Muscle of leg (tissue), 11 donors: ENCODE results near the gene NTF3. TPM values are rescaled to one million over a fixed set of nuclear protein-coding genes. Genes with fewer than 3 reads are reported as not detected.

Experiments
- DNase-seq: peaks from one replicate; pipeline ENCODE4 v3.0.0; 2013
- H3K27ac ChIP-seq: one replicate; pipeline ENCODE4 v1.5.1; 2013; ENCODE audit warnings: mild to moderate bottlenecking, low read length, control low read depth
- H3K27me3 ChIP-seq: one replicate; pipeline ENCODE4 v1.6.1; 2013; ENCODE audit warnings: low read length; ENCODE audit not compliant: control insufficient read depth, insufficient read depth
- H3K36me3 ChIP-seq: one replicate; pipeline ENCODE4 v1.6.1; 2013; ENCODE audit warnings: low read length; ENCODE audit not compliant: control insufficient read depth, insufficient read depth
- H3K4me1 ChIP-seq: one replicate; pipeline ENCODE4 v1.6.1; 2013; ENCODE audit warnings: low read length; ENCODE audit not compliant: control insufficient read depth, insufficient read depth
- H3K4me3 ChIP-seq: one replicate; pipeline ENCODE4 v1.5.1; 2013; ENCODE audit warnings: low read length, control low read depth
- H3K9me3 ChIP-seq: replicated peaks from 2 replicates; pipeline ENCODE4 v1.6.1; 2013; ENCODE audit warnings: low read depth, low read length; ENCODE audit not compliant: control insufficient read depth
- WGBS: methylation state at CpG from one replicate; pipeline ENCODE4 v1.1.5; 2013; ENCODE audit warnings: missing lambda C conversion rate; ENCODE audit not compliant: insufficient coverage; 5-methylcytosine and 5-hydroxymethylcytosine counted together
- polyA plus RNA-seq, 8 donors: library from polyadenylated mRNA; unstranded; fragments of 120-200 nt; gene quantifications; one replicate each; pipeline versions ENCODE4 v1.2.1 to v1.2.3, GENCODE V29; 2013; ENCODE audit warnings: inconsistent platforms in 1 of 8, low replicate concordance in 1 of 8; ENCODE audit not compliant: insufficient read length in 8 of 8, insufficient read depth in 1 of 8
- total RNA-seq: library from RNA; stranded (reverse); fragments of 120-200 nt; gene quantifications from one replicate; pipeline ENCODE4 v1.2.4, GENCODE V29; 2013

The NTF3 gene
- total and polyA plus RNA-seq, 9 donors, result 2.0 to 7.3 (median 4.2) TPM

GRCh38 chr12:5515458-5515857, 83.5 kb downstream of the NTF3 start:
- peaks cover 34% of the 10 kb centered on the region for H3K4me1 ChIP-seq
- peaks cover 5% of the 10 kb centered on the region for H3K27me3 ChIP-seq
- no peak for DNase-seq
- H3K36me3 ChIP-seq, result no peaks in the 10 kb centered on the region
- H3K4me3 ChIP-seq, result no peak overlapping the region
- H3K27ac ChIP-seq, result no peak overlapping the region
- 100% methylated on average over 1 of the region's 1 CpG for WGBS
- H3K9me3 ChIP-seq, result no peaks in the 10 kb centered on the region

GRCh38 chr12:5516371-5517241, 84.7 kb downstream of the NTF3 start:
- H3K4me3 ChIP-seq, result no peak overlapping the region
- DNase-seq, result peak; percentile 21
- H3K36me3 ChIP-seq, result no peaks in the 10 kb centered on the region
- peaks cover 25% of the 10 kb centered on the region for H3K4me1 ChIP-seq
- H3K27me3 ChIP-seq, result peaks cover 1% of the 10 kb centered on the region
- H3K27ac ChIP-seq, result no peak overlapping the region
- WGBS, result 61% methylated on average over 3 of the region's 8 CpGs
- H3K9me3 ChIP-seq, result no peaks in the 10 kb centered on the region

DNA sequence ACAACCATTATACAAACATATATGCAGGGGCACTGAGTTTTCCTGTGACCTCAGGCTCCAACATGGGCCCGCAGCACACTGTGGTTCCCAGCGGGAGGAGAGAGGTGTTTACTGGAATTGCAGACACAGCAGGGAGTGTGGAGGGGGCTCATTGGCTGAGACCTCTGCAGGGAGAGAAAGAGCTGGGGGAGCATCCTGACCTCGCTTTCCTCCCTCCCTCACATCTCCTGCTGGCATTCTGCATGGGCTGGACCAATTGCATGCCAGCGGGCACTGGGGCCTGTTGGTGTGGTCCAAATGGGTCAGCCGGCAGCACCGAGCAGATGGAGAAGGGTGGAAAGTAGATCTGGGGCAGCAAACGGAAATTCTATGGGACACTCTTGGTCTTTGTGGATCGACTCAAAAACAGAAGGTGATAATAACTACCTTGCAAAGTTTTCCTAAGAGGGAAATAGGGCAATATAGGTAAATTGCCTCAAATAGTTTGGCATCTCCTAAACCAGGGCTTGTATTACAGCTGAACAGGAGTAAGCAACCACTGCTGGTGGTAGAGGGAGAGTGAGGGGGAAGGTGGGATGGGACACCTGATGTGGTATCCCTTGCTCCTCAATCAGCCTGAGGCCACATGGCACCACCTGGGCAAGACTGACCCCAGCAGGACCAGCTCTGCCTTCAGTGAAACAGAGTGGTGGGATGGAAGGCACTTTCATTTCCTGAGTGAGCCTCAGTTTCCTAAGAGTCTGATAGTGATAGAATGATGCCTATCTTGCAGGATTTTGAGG, 86.9 kb downstream of the NTF3 start:
- 89% methylated on average over 7 of the region's 8 CpGs for WGBS

DNA sequence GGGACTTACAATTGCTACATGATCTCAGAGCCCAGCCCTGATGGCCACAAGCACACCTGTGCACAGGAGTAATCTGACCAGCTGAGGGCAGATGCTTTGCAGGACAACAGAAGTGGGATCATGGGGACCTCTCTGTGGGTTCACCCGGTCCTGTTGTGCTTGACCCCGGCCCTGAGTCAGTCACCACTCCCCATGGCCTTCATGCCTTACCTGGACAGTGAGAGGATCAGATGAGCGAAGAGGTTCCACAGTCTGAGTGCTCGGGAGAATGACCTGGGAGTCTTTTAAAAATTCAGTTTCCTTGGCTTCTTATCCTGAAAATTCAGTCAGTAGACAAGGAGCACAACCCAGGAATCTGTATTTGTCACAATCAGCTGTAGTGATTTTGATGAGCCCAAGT, 88.1 kb downstream of the NTF3 start:
- no peak overlapping the region for H3K4me3 ChIP-seq
- no peak overlapping the region for H3K27ac ChIP-seq
- 96% methylated on average over 4 of the region's 4 CpGs for WGBS
- no peaks in the 10 kb centered on the region for H3K27me3 ChIP-seq
- no peak for DNase-seq
- H3K4me1 ChIP-seq, result peaks cover 14% of the 10 kb centered on the region
- H3K9me3 ChIP-seq, result no peaks in the 10 kb centered on the region
- H3K36me3 ChIP-seq, result no peaks in the 10 kb centered on the region

More for the DNA sequence above, 86.9 kb downstream of the NTF3 start:
- peaks cover 19% of the 10 kb centered on the region for H3K4me1 ChIP-seq
- H3K27ac ChIP-seq, result no peak overlapping the region
- no peaks in the 10 kb centered on the region for H3K27me3 ChIP-seq
- H3K4me3 ChIP-seq, result no peak overlapping the region
- no peaks in the 10 kb centered on the region for H3K36me3 ChIP-seq
- H3K9me3 ChIP-seq, result no peaks in the 10 kb centered on the region
- DNase-seq, result no peak

DNA sequence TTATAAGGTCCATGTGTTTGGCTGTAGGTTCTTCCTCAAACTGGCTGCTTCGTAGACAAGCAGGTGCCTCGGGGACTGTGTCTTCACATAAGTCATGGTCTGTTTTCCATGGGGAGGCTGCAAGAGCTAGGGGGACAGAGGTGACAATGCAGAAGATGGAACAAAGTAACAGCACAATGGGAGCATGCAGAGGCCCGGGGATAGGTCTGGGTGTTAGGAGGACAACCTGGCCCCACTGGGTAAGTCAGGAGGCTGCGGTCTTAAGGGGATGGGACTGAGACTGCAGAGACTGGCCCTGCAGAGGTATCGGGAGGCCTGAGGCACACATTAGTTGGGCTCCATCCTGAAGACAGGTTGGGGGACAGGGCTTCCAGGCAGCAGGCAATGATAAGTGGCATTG, 88.9 kb downstream of the NTF3 start:
- Histone ChIP-seq H3K4me1 (peaks cover 14% of the 10 kb centered on the region), H3K9me3 (no peaks in the 10 kb centered on the region), H3K27ac (no peak overlapping the region), H3K27me3 (no peaks in the 10 kb centered on the region), H3K36me3 (no peaks in the 10 kb centered on the region), H3K4me3 (no peak overlapping the region)
- no peak for DNase-seq
- 93% methylated on average over 4 of the region's 5 CpGs for WGBS

- no peak overlapping the region for H3K27ac ChIP-seq
- 84% methylated on average over 20 of the region's 20 CpGs for WGBS
- H3K36me3 ChIP-seq, result no peaks in the 10 kb centered on the region
Observed at GRCh38 chr12:5521456-5522325, 89.8 kb downstream of the NTF3 start.

GRCh38 chr12:5522432-5523335, 90.8 kb downstream of the NTF3 start:
- DNase-seq, result peak; percentile 38
- no peak overlapping the region for H3K27ac ChIP-seq
- no peaks in the 10 kb centered on the region for H3K36me3 ChIP-seq
- H3K27me3 ChIP-seq, result no peaks in the 10 kb centered on the region
- H3K4me3 ChIP-seq, result no peak overlapping the region
- peaks cover 6% of the 10 kb centered on the region for H3K4me1 ChIP-seq
- no peaks in the 10 kb centered on the region for H3K9me3 ChIP-seq
- WGBS, result 66% methylated on average over 5 of the region's 11 CpGs

More at GRCh38 chr12:5521456-5522325, 89.8 kb downstream of the NTF3 start:
- Histone ChIP-seq H3K4me1 (peaks cover 10% of the 10 kb centered on the region), H3K27me3 (no peaks in the 10 kb centered on the region), H3K4me3 (no peak overlapping the region), H3K9me3 (no peaks in the 10 kb centered on the region)
- DNase-seq, result no peak

GRCh38 chr12:5523396-5524115, 91.6 kb downstream of the NTF3 start:
- Histone ChIP-seq H3K27ac (no peak overlapping the region), H3K36me3 (no peaks in the 10 kb centered on the region), H3K4me1 (peaks cover 6% of the 10 kb centered on the region), H3K27me3 (no peaks in the 10 kb centered on the region), H3K4me3 (no peak overlapping the region), H3K9me3 (no peaks in the 10 kb centered on the region)
- DNase-seq, result no peak
- WGBS, result 85% methylated on average over 19 of the region's 24 CpGs
